AG04449 (cell line): Measurements from ENCODE around the gene PARD6G.

ENCODE experiments used
- CTCF ChIA-PET: fragments of 350-600 bp; formaldehyde crosslinking; extraction: SDS; loops from one replicate; lab custom pipeline; 2021; ENCODE audit warnings: antibody characterized with exemption; lab: Yijun Ruan, JAX
- POLR2A ChIA-PET: fragments of 400-600, 350-600 bp; formaldehyde crosslinking; extraction: SDS; loops from one replicate; lab custom pipeline; 2020; ENCODE audit warnings: antibody characterized with exemption, inconsistent platforms; lab: Yijun Ruan, JAX
- DNase-seq: peaks from one replicate; pipeline ENCODE4 v3.0.0-alpha.2; 2010; ENCODE audit warnings: low read depth, low spot score
- H3K4me3 ChIP-seq: 2 replicates; pipeline ENCODE4 v1.5.1; 2011; ENCODE audit warnings: low read depth, mild to moderate bottlenecking, control low read depth, low read length
- TF ChIP-seq, protein P1 (sequence below): IDR thresholded peaks from one replicate; pipeline ENCODE4 v1.5.1; 2011; ENCODE audit warnings: mild to moderate bottlenecking, moderate library complexity, low read length, control low read depth, inconsistent platforms; ENCODE audit not compliant: insufficient read depth; ENCODE audit errors: missing control alignments

PARD6G gene

DNA sequence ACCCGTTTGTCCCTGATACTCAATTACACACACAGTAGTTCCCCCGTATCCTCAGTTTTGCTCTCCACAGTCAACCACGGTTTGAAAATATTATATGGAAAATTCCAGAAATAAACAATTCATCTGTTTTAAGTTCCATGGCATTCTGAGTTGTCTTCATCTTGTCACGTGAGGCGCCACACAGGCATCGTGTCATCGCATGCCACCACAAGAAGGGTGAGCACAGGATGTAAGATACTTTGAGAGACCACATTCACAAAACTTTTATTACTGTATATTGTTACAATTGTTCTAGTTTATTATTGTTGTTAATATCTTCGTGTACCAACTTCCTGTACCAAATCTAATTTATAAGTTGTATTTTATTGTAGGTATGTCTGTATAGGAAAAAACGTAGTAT lies 120.5 kb downstream of the PARD6G start:
- CTCF ChIA-PET = interaction anchor here (1.3 kb wide), 1 partner anchor 32 kb away, joined by 5 read pairs; no protein-coding TSS in a partner anchor
- H3K4me3 ChIP-seq = no peak overlapping the region
- TF ChIP-seq, protein P1, sequence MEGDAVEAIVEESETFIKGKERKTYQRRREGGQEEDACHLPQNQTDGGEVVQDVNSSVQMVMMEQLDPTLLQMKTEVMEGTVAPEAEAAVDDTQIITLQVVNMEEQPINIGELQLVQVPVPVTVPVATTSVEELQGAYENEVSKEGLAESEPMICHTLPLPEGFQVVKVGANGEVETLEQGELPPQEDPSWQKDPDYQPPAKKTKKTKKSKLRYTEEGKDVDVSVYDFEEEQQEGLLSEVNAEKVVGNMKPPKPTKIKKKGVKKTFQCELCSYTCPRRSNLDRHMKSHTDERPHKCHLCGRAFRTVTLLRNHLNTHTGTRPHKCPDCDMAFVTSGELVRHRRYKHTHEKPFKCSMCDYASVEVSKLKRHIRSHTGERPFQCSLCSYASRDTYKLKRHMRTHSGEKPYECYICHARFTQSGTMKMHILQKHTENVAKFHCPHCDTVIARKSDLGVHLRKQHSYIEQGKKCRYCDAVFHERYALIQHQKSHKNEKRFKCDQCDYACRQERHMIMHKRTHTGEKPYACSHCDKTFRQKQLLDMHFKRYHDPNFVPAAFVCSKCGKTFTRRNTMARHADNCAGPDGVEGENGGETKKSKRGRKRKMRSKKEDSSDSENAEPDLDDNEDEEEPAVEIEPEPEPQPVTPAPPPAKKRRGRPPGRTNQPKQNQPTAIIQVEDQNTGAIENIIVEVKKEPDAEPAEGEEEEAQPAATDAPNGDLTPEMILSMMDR = no peak
- DNase-seq = no peak
- POLR2A ChIA-PET = interaction anchor here (0.6 kb wide), 1 partner anchor 10 kb away, joined by 3 read pairs; no protein-coding TSS in a partner anchor

DNA sequence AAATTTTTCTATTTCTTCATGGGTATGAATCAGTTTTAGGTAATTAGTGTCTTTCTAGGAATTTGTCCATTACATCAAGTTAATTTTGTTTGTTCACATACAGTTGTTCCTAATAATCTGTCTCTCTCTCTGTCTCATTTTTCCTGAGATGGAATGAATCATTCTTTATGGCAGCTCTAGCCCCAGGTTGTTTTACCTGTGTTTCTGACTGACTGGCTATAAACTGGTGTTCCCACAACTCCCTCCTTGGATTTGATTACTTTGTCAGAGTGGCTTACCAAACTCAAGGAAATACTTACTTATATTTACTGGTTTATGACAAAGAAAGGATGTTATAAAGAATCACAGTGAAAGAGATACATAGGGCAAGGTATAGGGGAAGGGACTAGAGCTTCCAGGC lies 123.2 kb downstream of the PARD6G start:
- H3K4me3 ChIP-seq = no peak overlapping the region
- no peak for DNase-seq
- ChIA-PET CTCF (no interaction called here), POLR2A (no interaction called here)
- TF ChIP-seq, protein P1 = no peak

DNA sequence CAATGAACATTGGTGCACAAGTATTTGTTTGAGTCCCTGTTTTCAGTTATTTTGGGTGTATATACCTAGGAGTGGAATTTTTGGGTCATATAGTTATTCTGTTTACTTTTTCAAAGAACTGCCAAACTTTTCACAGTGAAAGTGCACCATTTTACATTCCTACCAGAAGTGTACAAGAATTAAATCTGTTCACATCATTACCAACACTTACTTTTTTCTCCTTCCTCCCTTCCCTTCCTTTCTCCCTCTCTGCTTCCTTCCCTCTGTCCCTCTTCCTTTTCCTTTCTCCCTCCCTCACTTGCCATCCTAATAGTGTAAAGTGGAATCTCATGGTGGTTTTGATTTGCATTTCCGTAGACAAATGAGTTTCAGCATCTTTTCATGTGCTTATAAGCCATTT lies 126.4 kb downstream of the PARD6G start:
- no peak for DNase-seq
- POLR2A ChIA-PET = no interaction called here
- CTCF ChIA-PET = no interaction called here
- no peak overlapping the region for H3K4me3 ChIP-seq
- TF ChIP-seq, protein P1 = no peak

DNA sequence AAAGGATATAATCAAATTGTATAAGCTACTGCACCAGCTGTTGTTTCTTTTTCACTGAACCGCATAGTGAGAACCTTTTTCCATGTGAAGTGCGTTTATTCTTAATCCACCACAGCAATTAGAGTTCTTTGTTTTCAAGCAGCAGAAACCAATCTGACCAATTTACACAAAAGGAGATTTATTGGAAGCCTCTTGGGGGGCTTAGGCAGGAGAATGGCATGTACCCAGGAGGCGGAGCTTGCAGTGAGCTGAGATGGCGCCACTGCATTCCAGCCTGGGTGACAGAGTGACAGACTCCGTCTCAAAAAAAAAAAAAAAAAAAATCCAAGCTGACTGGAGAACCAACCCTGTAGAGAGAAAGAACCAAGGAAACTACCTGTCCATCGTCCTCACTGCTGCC lies 128.2 kb downstream of the PARD6G start:
- POLR2A ChIA-PET = no interaction called here
- CTCF ChIA-PET = no interaction called here
- DNase-seq = no peak
- H3K4me3 ChIP-seq = no peak overlapping the region
- TF ChIP-seq, protein P1 = no peak

DNA sequence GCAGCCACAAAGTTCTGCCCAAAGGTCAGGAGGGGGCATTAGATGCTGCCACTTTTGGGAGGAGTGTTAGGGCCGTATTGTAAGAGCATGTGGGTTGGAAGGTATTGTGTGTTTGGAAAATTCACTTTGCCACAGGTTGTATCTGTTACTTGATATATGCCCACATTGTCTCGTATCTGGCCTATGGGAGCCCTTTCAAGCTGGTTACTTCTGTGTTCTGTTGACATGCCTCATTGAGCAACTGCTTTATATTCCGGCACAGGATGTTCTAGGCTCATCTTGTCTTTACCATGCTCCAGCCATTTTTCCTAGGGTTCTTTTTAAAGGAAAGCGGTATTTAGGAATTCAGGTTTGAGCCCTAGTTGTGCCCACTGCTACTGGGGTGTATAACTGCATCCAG lies 132.3 kb downstream of the PARD6G start:
- CTCF ChIA-PET = no interaction called here
- TF ChIP-seq, protein P1 = no peak
- POLR2A ChIA-PET = no interaction called here
- no peak for DNase-seq
- no peak overlapping the region for H3K4me3 ChIP-seq

DNA sequence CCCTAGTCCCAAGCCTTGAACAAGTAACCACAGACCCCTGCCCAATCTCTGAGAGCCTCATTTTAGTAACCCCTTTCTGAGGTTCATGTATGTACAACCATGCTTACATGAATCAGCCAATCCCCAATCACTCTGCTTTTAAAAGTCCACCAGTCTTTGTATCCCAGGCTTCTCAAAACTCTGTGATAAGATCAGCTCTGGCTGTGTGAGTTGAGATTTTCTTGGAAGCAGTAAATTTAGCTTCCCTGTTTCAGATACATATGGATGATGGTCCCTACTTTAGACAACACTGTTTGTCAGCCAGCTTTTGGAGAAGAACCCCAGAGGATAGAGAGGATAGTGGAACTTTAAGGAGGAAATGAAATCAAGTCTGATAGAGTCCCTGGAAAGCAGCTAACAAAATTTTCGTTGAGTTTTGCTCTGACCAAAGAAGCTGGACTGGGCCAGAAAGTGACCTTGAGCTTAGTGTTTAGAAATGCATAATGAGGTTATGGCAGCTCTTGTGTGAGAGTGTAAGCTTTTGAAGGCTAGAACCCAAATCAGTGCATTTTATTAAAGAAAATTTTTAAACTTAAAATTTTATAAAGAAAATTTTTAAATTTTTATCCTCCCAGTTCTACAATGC lies 134.6 kb downstream of the PARD6G start:
- H3K4me3 ChIP-seq = no peak overlapping the region
- TF ChIP-seq, protein P1 = no peak
- no peak for DNase-seq
- CTCF ChIA-PET = interaction anchor here (0.8 kb wide), 1 partner anchor 16 kb away, joined by 3 read pairs; no protein-coding TSS in a partner anchor
- POLR2A ChIA-PET = no interaction called here
